Gastroesophageal sphincter (tissue), 3 donors: Measurements from ENCODE around the gene GRAMD4.

ENCODE experiments used
- POLR2A ChIP-seq, 2 donors: fragments of 450-650 bp; IDR thresholded peaks; one replicate each; pipeline ENCODE4 v1.6.1; 2017; ENCODE audit warnings: antibody characterized with exemption in 2 of 2, mild to moderate bottlenecking in 2 of 2, moderate library complexity in 1 of 2
- POLR2AphosphoS5 ChIP-seq: sonication (generic); formaldehyde crosslinking; IDR thresholded peaks from one replicate; pipeline ENCODE4 v1.6.1; 2017; ENCODE audit warnings: antibody characterized with exemption
- TF ChIP-seq, protein P1 (sequence below), 4 experiments: fragments of 200-600 bp in 2 of 4; fragments of 450-650 bp in 2 of 4; sonication (generic) in 1 of 4; IDR thresholded peaks; one replicate each; pipeline ENCODE4 v1.5.1; 2017 to 2019; ENCODE audit warnings: antibody characterized with exemption in 4 of 4, mild to moderate bottlenecking in 2 of 4, moderate library complexity in 2 of 4

DNA sequence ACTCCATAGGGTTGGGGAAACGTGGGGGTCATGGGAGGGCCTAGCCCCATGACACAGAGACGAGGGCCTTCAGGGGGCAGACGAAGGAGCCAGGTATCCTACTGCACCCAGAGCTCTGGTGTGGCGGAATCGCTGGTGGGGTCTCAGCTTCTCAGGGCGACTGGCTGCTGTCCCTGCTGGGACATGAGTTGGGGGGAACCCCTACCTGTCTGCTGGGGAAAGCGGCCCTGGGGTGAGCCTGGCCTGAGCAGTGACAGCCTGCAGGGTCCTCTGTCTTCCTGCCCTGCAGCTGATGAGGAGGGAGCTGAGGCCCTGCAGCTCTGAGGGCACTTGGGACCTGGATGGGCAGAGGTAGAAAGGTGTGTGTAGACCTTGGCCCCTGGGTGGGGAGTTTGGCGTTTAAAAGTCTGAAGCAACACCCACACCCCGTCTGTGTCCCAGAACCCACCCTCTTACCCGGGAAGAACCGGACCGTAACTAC, 33.6 kb upstream of the GRAMD4 start:
- TF ChIP-seq, protein P1, sequence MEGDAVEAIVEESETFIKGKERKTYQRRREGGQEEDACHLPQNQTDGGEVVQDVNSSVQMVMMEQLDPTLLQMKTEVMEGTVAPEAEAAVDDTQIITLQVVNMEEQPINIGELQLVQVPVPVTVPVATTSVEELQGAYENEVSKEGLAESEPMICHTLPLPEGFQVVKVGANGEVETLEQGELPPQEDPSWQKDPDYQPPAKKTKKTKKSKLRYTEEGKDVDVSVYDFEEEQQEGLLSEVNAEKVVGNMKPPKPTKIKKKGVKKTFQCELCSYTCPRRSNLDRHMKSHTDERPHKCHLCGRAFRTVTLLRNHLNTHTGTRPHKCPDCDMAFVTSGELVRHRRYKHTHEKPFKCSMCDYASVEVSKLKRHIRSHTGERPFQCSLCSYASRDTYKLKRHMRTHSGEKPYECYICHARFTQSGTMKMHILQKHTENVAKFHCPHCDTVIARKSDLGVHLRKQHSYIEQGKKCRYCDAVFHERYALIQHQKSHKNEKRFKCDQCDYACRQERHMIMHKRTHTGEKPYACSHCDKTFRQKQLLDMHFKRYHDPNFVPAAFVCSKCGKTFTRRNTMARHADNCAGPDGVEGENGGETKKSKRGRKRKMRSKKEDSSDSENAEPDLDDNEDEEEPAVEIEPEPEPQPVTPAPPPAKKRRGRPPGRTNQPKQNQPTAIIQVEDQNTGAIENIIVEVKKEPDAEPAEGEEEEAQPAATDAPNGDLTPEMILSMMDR (IDR thresholded peaks at IDR 0.05) = no peak
- TF ChIP-seq POLR2A (IDR thresholded peaks at IDR 0.05) = no peak
- TF ChIP-seq POLR2AphosphoS5 = no peak
